CD4-positive, alpha-beta T cell treated with Interleukin-4 for 4 hours (primary cell): ENCODE measurements around the gene SYCE3.

Experiments used
- DNase-seq: peaks from one replicate; pipeline ENCODE4 v3.0.0-alpha.2; 2020

SYCE3 gene

DNA sequence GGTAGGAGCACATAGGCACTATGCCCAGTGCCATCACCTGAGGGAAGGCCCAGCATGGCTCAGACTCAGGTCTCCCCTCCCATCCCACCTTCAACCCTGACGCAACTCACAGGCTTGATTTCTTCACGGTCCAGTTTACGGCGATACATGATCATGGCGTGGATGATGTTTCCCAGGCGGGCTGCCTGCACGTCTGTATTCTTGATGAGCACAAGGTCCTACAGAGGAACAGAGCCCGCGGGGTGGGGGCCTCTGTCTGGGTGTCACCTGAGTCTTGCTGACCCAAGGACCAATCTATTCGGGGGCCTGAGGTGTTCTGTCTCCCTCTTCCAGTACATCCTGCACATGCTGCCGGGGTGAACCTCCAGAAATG is 11.7 kb upstream of the SYCE3 start:
- no peak for DNase-seq

- DNase-seq, result no peak
Measured at GRCh38 chr22:50573491-50574382, 11.0 kb upstream of the SYCE3 start.

- DNase-seq, result no peak
Measured at GRCh38 chr22:50572965-50573364, 10.2 kb upstream of the SYCE3 start.

DNA sequence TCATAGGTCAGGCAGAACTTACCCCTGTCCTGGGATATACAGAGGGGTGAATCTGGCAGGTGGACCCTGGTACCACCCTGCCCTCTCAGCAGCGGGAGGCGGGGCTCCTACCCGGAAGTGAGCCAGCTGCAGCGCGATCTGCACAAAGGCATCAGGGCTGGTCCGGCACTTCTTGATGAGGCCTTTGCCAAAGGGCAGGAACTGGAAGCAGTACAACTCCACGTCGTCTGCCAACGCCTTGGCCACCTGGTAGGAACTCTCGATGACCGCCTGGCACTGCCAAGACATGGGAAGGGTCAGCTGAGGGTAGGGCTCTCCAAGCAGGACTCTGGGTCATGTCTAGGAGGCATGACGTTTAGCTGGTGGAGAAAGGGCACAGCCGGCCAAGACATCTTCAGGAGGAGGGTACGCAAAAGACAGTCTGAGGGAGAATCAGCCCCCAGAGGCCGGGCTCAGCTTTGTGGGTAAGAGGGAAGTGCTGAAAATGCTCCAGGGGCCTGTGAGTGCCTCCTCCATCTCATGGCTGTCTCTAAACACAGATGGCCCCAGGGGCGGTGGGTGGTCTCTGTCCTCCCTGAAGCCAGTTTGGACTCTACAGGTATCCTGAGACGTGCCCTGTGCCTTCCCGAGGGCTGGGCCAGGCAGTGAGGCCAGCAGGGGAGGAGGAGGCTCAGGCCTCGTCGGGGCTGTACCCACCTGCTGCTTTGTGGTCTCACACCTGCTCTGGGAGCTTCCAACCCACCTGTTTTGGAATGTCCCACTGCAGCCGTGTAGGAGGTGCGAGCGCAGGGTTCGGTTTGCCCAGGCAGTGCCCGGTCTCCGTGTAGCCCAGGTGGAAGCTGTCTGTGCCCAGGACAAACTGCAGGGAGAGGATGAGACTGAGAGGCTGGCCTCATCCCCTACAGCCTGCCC is 8.8 kb upstream of the SYCE3 start:
- no peak for DNase-seq

- no peak for DNase-seq
Measured at GRCh38 chr22:50570861-50571260, 8.1 kb upstream of the SYCE3 start.

DNA sequence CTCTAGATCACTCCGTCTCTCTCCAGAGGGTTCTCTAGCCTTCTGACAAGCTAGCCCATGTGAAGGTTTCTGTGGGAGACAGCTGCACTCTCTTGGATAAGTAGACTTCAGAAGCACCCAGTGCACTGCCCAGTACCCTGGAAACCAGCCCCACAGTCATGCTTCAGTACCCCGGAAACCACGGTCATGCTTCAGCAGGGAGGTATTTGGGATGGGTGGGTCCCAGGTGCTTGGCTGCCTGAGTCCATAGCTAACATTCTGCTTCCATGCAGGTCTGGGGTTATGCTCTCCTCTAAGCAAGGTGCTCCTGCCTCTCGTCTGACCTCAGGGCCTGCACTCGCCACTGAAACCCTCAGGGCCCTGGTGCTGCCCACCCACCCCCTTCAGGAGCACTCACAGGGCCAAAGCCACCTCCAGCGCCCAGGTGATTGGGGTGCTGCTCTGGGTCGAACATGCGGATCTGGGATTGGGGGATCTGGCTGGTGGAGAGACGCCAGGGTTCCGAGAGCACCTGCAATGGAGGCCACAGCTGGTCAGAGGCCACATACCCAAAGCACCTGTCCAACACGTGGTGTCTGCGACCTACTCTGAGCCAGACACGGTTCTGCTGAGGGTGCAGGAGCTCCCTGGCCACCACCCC is 7.3 kb upstream of the SYCE3 start:
- no peak for DNase-seq

GRCh38 chr22:50569041-50569459 is 6.3 kb upstream of the SYCE3 start:
- DNase-seq, result no peak

GRCh38 chr22:50568626-50569025 is 5.9 kb upstream of the SYCE3 start:
- no peak for DNase-seq

GRCh38 chr22:50567721-50568252 is 5.1 kb upstream of the SYCE3 start:
- DNase-seq, result no peak

- no peak for DNase-seq
Measured at GRCh38 chr22:50564289-50564688, 1.6 kb upstream of the SYCE3 start.

GRCh38 chr22:50563413-50564160 is 868 bp upstream of the SYCE3 start:
- no peak for DNase-seq

- no peak for DNase-seq
Measured at GRCh38 chr22:50561401-50562358, 1.0 kb downstream of the SYCE3 start.

DNA sequence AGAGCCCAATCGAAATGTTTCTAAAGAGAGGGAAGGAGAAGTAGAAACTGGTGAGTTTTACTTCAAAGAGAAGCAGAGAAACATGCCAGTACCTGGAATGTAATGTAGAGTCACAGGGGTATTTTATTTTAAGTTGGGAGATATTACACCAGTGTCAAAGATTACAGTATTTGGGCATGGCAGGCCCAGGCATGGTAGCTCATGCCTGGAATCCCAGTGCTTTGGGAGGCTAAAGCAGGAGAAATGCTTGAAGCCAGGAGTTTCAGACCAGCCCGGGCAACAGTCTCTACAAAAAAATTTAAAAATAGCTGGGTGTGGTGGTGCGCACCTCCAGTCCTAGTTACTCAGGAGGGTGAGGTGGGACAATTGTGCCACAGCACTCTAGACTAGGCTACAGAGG is 2.7 kb downstream of the SYCE3 start:
- no peak for DNase-seq

GRCh38 chr22:50556703-50557102 is 6.0 kb downstream of the SYCE3 start:
- DNase-seq, result no peak

- DNase-seq, result no peak
Measured at GRCh38 chr22:50553310-50553709, 9.4 kb downstream of the SYCE3 start.

DNA sequence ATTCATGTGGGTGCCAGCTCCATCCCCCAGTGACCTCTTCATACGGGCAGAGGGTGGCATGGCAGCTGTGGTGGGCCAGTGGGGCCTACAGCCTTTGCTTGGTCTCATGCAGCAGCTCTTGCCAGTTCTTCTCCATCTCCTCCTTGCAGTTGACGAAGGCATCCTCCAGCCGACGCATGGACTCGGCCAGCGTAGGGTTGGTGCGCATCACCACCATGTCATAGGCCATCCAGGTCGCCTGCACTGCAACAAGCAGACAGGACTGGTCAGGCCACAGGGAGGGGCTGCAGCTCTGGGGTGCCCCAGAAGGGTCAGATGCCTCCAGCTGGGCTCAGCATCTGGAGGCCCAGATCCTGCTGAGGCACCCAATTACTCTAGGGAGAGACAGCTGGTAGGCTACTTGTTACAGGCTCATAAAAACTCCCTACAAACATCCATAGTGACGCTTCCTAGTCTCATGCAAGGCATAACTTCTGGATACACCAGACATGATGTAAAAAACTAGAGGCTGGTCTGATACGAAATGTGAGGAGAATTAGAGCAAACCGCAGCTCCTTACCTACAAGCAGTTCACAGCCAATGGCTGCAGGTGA is 11.5 kb downstream of the SYCE3 start:
- no peak for DNase-seq

DNA sequence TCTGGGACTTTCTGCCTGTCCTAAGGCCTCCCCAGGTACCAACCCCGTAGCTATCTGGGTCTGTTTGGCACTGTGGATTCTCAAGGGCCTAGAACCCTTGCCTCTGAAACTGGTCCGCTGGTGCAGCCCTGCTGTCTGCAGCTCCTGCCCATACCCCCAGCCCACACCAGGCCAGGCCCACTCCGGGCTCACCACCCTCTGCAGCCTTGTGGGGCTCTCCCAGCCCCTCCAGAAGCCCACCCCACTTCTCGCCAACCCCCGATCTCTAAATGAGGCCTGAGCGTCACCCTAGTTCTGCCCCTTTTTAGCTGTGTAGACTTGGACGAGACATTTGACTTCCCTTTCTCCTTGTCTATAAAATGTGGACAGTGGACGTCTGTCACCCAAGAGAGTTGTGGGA is 12.3 kb downstream of the SYCE3 start:
- no peak for DNase-seq

- no peak for DNase-seq
Measured at GRCh38 chr22:50548921-50549790, 13.6 kb downstream of the SYCE3 start.

GRCh38 chr22:50548040-50548920 is 14.4 kb downstream of the SYCE3 start:
- DNase-seq, result peak; percentile 54
